HCT116 (cell line): ENCODE data around the gene FGF10.

Source experiments
- YY1 ChIP-seq: IDR thresholded peaks from 2 replicates; pipeline ENCODE4 v1.6.1; 2011; ENCODE audit warnings: low read length, low read depth, moderate library complexity, mild to moderate bottlenecking; ENCODE audit not compliant: insufficient replicate concordance; ENCODE audit errors: extremely low read depth
- ZNF274 ChIP-seq: fragments of 200-500 bp; sonication (Bioruptor generic); IDR thresholded peaks from 2 replicates; pipeline ENCODE4 v1.6.1; 2014; ENCODE audit warnings: mild to moderate bottlenecking, low read depth, low read length, inconsistent platforms
- TF ChIP-seq, protein P1 (sequence below), 3 experiments: fragments of 200-600 bp in 1 of 3; sonication (generic) in 1 of 3; IDR thresholded peaks in 2 of 3; conservative IDR thresholded peaks in 1 of 3; 2 replicates each; pipeline ENCODE4 v1.5.1; 2012 to 2017; ENCODE audit warnings: low read depth in 2 of 3, low read length in 2 of 3, antibody characterized with exemption in 1 of 3, borderline replicate concordance in 1 of 3, control low read depth in 1 of 3, mild to moderate bottlenecking in 1 of 3, mixed read lengths in 1 of 3, mixed run types in 1 of 3, moderate library complexity in 1 of 3; ENCODE audit not compliant: insufficient read depth in 1 of 3

DNA sequence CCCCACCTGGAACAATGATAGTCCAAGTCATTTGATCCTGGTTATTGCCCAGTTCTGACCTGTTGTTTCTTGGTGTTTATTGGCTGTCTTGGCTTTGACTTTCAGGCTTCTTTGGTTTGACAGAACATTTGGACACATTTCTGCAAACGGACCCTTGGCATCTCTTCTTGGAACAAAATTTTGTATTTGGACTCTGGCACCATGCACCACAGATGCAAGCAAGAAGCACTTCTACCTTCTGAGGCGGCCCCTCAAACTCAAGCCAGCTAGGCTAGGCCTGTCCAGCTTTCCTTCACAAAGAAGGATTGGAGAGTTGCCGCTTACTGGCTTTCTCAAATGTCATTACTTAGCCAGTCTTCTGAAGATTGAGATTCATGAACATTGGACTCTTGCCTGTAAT, 23.1 kb upstream of the FGF10 start:
- TF ChIP-seq ZNF274 = no peak
- TF ChIP-seq, protein P1, sequence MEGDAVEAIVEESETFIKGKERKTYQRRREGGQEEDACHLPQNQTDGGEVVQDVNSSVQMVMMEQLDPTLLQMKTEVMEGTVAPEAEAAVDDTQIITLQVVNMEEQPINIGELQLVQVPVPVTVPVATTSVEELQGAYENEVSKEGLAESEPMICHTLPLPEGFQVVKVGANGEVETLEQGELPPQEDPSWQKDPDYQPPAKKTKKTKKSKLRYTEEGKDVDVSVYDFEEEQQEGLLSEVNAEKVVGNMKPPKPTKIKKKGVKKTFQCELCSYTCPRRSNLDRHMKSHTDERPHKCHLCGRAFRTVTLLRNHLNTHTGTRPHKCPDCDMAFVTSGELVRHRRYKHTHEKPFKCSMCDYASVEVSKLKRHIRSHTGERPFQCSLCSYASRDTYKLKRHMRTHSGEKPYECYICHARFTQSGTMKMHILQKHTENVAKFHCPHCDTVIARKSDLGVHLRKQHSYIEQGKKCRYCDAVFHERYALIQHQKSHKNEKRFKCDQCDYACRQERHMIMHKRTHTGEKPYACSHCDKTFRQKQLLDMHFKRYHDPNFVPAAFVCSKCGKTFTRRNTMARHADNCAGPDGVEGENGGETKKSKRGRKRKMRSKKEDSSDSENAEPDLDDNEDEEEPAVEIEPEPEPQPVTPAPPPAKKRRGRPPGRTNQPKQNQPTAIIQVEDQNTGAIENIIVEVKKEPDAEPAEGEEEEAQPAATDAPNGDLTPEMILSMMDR (IDR thresholded peaks at IDR 0.05 in 2 of 3, conservative IDR thresholded peaks at IDR 0.05 in 1 of 3; ENCODE audit: borderline replicate concordance in 1 of 3, insufficient read depth in 1 of 3, low read depth in 2 of 3, low read length in 2 of 3) = no peak
- TF ChIP-seq YY1 = no peak
